LNCaP clone FGC (cell line): ENCODE results near the gene BAIAP3.
A peak's percentile ranks its signal among the peaks of the same experiment; 100 is the strongest.

Source experiments
- DNase-seq: peaks from one replicate; pipeline ENCODE4 v3.0.0-alpha.2; 2011; ENCODE audit warnings: low read depth
- H3K4me3 ChIP-seq: 2 replicates; pipeline ENCODE4 v1.5.1; 2011; ENCODE audit warnings: mild to moderate bottlenecking, low read depth, low read length, control low read depth
- CTCF ChIP-seq: IDR thresholded peaks from 2 replicates; pipeline ENCODE4 v1.5.1; 2012; ENCODE audit warnings: mild to moderate bottlenecking; ENCODE audit not compliant: control insufficient read depth, insufficient read depth; ENCODE audit errors: extremely low read depth

Gene BAIAP3

GRCh38 chr16:1333149-1333812 is at the start of gene BAIAP3:
BAIAP3 (plus strand) TSS chr16:1333645; CDS start chr16:1338550, 4,905 bp downstream.
- TF ChIP-seq CTCF: no peak
- DNase-seq: no peak
- peak within 1 kb of the TSS; percentile 49 for H3K4me3 ChIP-seq

GRCh38 chr16:1283996-1284616 is 49.3 kb upstream of the BAIAP3 start:
- no peak for DNase-seq
- no peak for TF ChIP-seq CTCF
- H3K4me3 ChIP-seq: no peak overlapping the region

GRCh38 chr16:1285669-1286512 is 47.6 kb upstream of the BAIAP3 start:
- H3K4me3 ChIP-seq: no peak overlapping the region
- TF ChIP-seq CTCF: no peak
- DNase-seq: no peak

GRCh38 chr16:1286513-1287094 is 46.8 kb upstream of the BAIAP3 start:
- H3K4me3 ChIP-seq: no peak overlapping the region
- DNase-seq: no peak
- no peak for TF ChIP-seq CTCF

- no peak for TF ChIP-seq CTCF
- DNase-seq: no peak
- no peak overlapping the region for H3K4me3 ChIP-seq
Measured at GRCh38 chr16:1287982-1288670, 45.3 kb upstream of the BAIAP3 start.

- DNase-seq: no peak
- no peak for TF ChIP-seq CTCF
- H3K4me3 ChIP-seq: no peak overlapping the region
Measured at GRCh38 chr16:1288813-1289476, 44.5 kb upstream of the BAIAP3 start.
